ENCODE results near the gene GPRIN2.

DNA sequence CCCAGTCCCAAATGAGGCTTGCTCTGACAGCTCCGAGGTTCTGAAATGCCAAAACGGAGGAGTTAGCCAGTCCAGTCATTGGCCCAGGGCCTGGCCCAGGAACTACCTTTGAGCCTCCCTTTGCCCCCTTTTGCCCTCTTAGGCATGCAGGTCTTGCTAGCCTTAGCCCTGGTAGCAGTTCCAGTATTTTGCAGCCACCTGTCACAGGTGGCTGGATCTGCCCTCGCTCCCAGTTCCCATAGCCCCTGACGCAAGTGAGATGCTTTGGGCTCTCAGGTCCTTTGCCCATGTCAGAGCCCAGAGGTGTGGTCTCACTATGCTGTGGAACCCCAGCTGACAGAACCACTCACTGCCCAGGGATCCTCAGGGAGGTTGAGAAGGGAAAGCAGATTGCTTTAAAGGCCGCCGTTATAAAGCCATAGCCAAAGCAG, 42.0 kb downstream of the GPRIN2 start:
- no peak for TF ChIP-seq EZH2 (IDR thresholded peaks at IDR 0.05)
- TF ChIP-seq POLR2AphosphoS5 (IDR thresholded peaks at IDR 0.05; ENCODE audit: borderline replicate concordance, low read depth, low read length): no peak

All from SK-N-MC (cell line).